ENCODE measurements around the gene ACIN1. TPM values are rescaled to one million over a fixed set of nuclear protein-coding genes. Genes with fewer than 3 reads are reported as not detected.

The ACIN1 gene
- total and polyA plus RNA-seq, 10 of the 15 experiments (the other 5 are each of a cell fraction or from before 2014, with no cell fraction given): 4.3 to 148 (median 93.4) TPM

GRCh38 chr14:23115039-23115731 lies 20.2 kb upstream of the ACIN1 start:
- FAIRE-seq (no peak), DNase-seq (ENCODE audit: low read depth, low spot score) (no peak), ATAC-seq (no peak)
- H2AFZ ChIP-seq (ENCODE audit: control insufficient read depth, low read depth, low read length): no peak overlapping the region
- H3K27me3 ChIP-seq (replicated peaks in 1 of 2; ENCODE audit: control insufficient read depth in 2 of 2, insufficient read depth in 2 of 2, low read length in 1 of 2): peaks cover 0 to 7% of the 10 kb centered on the region in 2 experiments; a peak in 3 of 4 replicates
- CTCF ChIA-PET: interaction anchor here (1.2 kb wide), 1 partner anchor 38 kb away, joined by 3 read pairs; no protein-coding TSS in a partner anchor
- RAD21 ChIA-PET (ENCODE audit: unreplicated experiment): no interaction called here
- WGBS (ENCODE audit: insufficient coverage, insufficient replicate concordance, low lambda C conversion rate, missing lambda C conversion rate): 36% methylated on average over 10 of the region's 10 CpGs
- POLR2A ChIA-PET: no interaction called here
- no peaks in the 10 kb centered on the region for H3K79me2 ChIP-seq (ENCODE audit: control insufficient read depth, insufficient read depth, low read length)
- no peak overlapping the region for H3K27ac ChIP-seq (ENCODE audit: control insufficient read depth, insufficient read depth)
- peaks cover 6% of the 10 kb centered on the region for H3K4me1 ChIP-seq (ENCODE audit: control insufficient read depth, insufficient read depth, low read length)
- H3K4me2 ChIP-seq (ENCODE audit: control insufficient read depth, insufficient read depth): no peak overlapping the region
- no peaks in the 10 kb centered on the region for H3K9me3 ChIP-seq (replicated peaks; ENCODE audit: control insufficient read depth, insufficient read depth, low read length)
- no TSS peak for BruUV-seq (replicated peaks)
- in situ Hi-C loops (cut with MboI): no loop called here
- H3K4me3 ChIP-seq: no peak overlapping the region
- intact Hi-C loops (cut with micrococcal nuclease; ENCODE audit: unreplicated experiment): no loop called here
- no peak overlapping the region for H3K9ac ChIP-seq (ENCODE audit: control insufficient read depth, insufficient read depth, low read length)
- no peaks in the 10 kb centered on the region for H4K20me1 ChIP-seq (ENCODE audit: control insufficient read depth, insufficient read depth)
- TF ChIP-seq EED (IDR thresholded peaks at IDR 0.05; ENCODE audit: low read depth) (peak; percentile 40; the same call in 1 of the 2 replicates), FOXM1 (IDR thresholded peaks at IDR 0.05; ENCODE audit: low read depth, low read length) (no peak), RBBP5 (conservative IDR thresholded peaks at IDR 0.05) (no peak), ZSCAN29 (IDR thresholded peaks at IDR 0.05) (no peak), RUNX3 (IDR thresholded peaks at IDR 0.05; ENCODE audit: low read length) (0 out of 2 replicates have a peak, but pooled peaks have one; percentile 29)
- no peaks in the 10 kb centered on the region for H3K36me3 ChIP-seq (ENCODE audit: control insufficient read depth in 2 of 2, insufficient read depth in 2 of 2, low read length in 1 of 2)
- SMC1A ChIA-PET (ENCODE audit: uncharacterized antibody, unreplicated experiment): no interaction called here

GRCh38 chr14:23114669-23115038 lies 19.7 kb upstream of the ACIN1 start:
- no peak for ATAC-seq
- WGBS (ENCODE audit: insufficient coverage, insufficient replicate concordance, low lambda C conversion rate, missing lambda C conversion rate): 0% methylated on average over 4 of the region's 4 CpGs
- CTCF ChIA-PET: interaction anchor here (1.2 kb wide), 1 partner anchor 38 kb away, joined by 3 read pairs; no protein-coding TSS in a partner anchor
- Histone ChIP-seq H3K4me3 (no peak overlapping the region), H3K27ac (ENCODE audit: control insufficient read depth, insufficient read depth) (no peak overlapping the region), H3K36me3 (ENCODE audit: control insufficient read depth in 2 of 2, insufficient read depth in 2 of 2, low read length in 1 of 2) (no peaks in the 10 kb centered on the region), H2AFZ (ENCODE audit: control insufficient read depth, low read depth, low read length) (no peak overlapping the region), H3K79me2 (ENCODE audit: control insufficient read depth, insufficient read depth, low read length) (no peaks in the 10 kb centered on the region), H3K4me1 (ENCODE audit: control insufficient read depth, insufficient read depth, low read length) (peaks cover under 1% of the 10 kb centered on the region), H3K4me2 (ENCODE audit: control insufficient read depth, insufficient read depth) (no peak overlapping the region), H3K9ac (ENCODE audit: control insufficient read depth, insufficient read depth, low read length) (no peak overlapping the region), H4K20me1 (ENCODE audit: control insufficient read depth, insufficient read depth) (no peaks in the 10 kb centered on the region), H3K27me3 (replicated peaks in 1 of 2; ENCODE audit: control insufficient read depth in 2 of 2, insufficient read depth in 2 of 2, low read length in 1 of 2) (peaks cover 0 to 7% of the 10 kb centered on the region in 2 experiments; a peak in 3 of 4 replicates), H3K9me3 (replicated peaks; ENCODE audit: control insufficient read depth, insufficient read depth, low read length) (no peaks in the 10 kb centered on the region)
- no peak for DNase-seq (ENCODE audit: low read depth, low spot score)
- RAD21 ChIA-PET (ENCODE audit: unreplicated experiment): no interaction called here
- intact Hi-C loops (cut with micrococcal nuclease; ENCODE audit: unreplicated experiment) (no loop called here), in situ Hi-C loops (cut with MboI) (no loop called here)
- SMC1A ChIA-PET (ENCODE audit: uncharacterized antibody, unreplicated experiment): no interaction called here
- no TSS peak for BruUV-seq (replicated peaks)
- POLR2A ChIA-PET: no interaction called here
- no peak for FAIRE-seq
- TF ChIP-seq ZNF24 (IDR thresholded peaks at IDR 0.05): no peak
- TF ChIP-seq BCL11A (IDR thresholded peaks at IDR 0.05; ENCODE audit: low read depth, low read length): no peak
- TF ChIP-seq STAT3 (IDR thresholded peaks at IDR 0.05; ENCODE audit: low read depth, low read length): no peak
- no peak for TF ChIP-seq HDGF (IDR thresholded peaks at IDR 0.05)
- TF ChIP-seq SRF (IDR thresholded peaks at IDR 0.05; ENCODE audit: low read depth in 2 of 2, low read length in 2 of 2): no peak
- no peak for TF ChIP-seq RBBP5 (conservative IDR thresholded peaks at IDR 0.05)
- no peak for TF ChIP-seq KDM1A (IDR thresholded peaks at IDR 0.05; ENCODE audit: borderline replicate concordance)
- no peak for TF ChIP-seq PAX8 (IDR thresholded peaks at IDR 0.05)
- no peak for TF ChIP-seq HCFC1 (IDR thresholded peaks at IDR 0.05; ENCODE audit: low read length)
- TF ChIP-seq POLR2AphosphoS5 (IDR thresholded peaks at IDR 0.05; ENCODE audit: low read length): no peak
- no peak for TF ChIP-seq MAX (IDR thresholded peaks at IDR 0.05; ENCODE audit: low read depth, low read length)

Measured in GM12878 (cell line).